ENCODE data around the gene AFDN.

- TF ChIP-seq, protein P1, sequence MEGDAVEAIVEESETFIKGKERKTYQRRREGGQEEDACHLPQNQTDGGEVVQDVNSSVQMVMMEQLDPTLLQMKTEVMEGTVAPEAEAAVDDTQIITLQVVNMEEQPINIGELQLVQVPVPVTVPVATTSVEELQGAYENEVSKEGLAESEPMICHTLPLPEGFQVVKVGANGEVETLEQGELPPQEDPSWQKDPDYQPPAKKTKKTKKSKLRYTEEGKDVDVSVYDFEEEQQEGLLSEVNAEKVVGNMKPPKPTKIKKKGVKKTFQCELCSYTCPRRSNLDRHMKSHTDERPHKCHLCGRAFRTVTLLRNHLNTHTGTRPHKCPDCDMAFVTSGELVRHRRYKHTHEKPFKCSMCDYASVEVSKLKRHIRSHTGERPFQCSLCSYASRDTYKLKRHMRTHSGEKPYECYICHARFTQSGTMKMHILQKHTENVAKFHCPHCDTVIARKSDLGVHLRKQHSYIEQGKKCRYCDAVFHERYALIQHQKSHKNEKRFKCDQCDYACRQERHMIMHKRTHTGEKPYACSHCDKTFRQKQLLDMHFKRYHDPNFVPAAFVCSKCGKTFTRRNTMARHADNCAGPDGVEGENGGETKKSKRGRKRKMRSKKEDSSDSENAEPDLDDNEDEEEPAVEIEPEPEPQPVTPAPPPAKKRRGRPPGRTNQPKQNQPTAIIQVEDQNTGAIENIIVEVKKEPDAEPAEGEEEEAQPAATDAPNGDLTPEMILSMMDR (IDR thresholded peaks at IDR 0.05), result no peak
- no peak for TF ChIP-seq POLR2A (IDR thresholded peaks at IDR 0.05)
These were observed 136.9 kb downstream of the AFDN start for GRCh38 chr6:167963589-167964057.

Measured in thyroid gland (tissue), 4 donors.